SH-SY5Y (cell line): Measurements from ENCODE around the gene HLCS.

ENCODE experiments used
- GATA2 ChIP-seq: IDR thresholded peaks from 2 replicates; pipeline ENCODE4 v1.6.1; 2011; ENCODE audit warnings: mild to moderate bottlenecking, low read depth, low read length
- GATA3 ChIP-seq: IDR thresholded peaks from 2 replicates; pipeline ENCODE4 v1.6.1; 2011; ENCODE audit warnings: low read depth, mild to moderate bottlenecking, low read length, moderate library complexity

- TF ChIP-seq GATA2: no peak
- no peak for TF ChIP-seq GATA3
These were observed 218.6 kb downstream of the HLCS start for GRCh38 chr21:36747815-36748383.
